NB4 (cell line): ENCODE results near the gene GPC3.
"Not testable (repeated sequence)": the region's sequence is repeated elsewhere in the genome, so short reads cannot be mapped to it uniquely, and the experiment has no call there.

Source experiments
- DNase-seq: peaks from one replicate; pipeline ENCODE4 v3.0.0; 2010; ENCODE audit warnings: low read depth
- H3K4me3 ChIP-seq: one replicate; pipeline ENCODE4 v1.5.1; 2011; ENCODE audit warnings: mild to moderate bottlenecking, low read depth, low read length, moderate library complexity
- CTCF ChIP-seq: IDR thresholded peaks from one replicate; pipeline ENCODE4 v1.5.1; 2012; ENCODE audit warnings: low read depth, low read length
- MAX ChIP-seq: IDR thresholded peaks from 2 replicates; pipeline ENCODE4 v1.6.1; 2011; ENCODE audit warnings: low read depth, low read length
- MYC ChIP-seq: IDR thresholded peaks from 2 replicates; pipeline ENCODE4 v1.6.1; 2011; ENCODE audit warnings: low read depth, low read length
- POLR2A ChIP-seq: IDR thresholded peaks from 2 replicates; pipeline ENCODE4 v1.6.1; 2011; ENCODE audit warnings: mild to moderate bottlenecking; ENCODE audit not compliant: insufficient read length; ENCODE audit errors: extremely low read depth

The GPC3 gene

GRCh38 chrX:133908223-133908955 is 77.0 kb downstream of the GPC3 start:
- H3K4me3 ChIP-seq: no peak overlapping the region
- DNase-seq: no peak
- TF ChIP-seq POLR2A (no peak), MAX (no peak), CTCF (no peak), MYC (no peak)

- TF ChIP-seq CTCF (no peak), POLR2A (no peak), MAX (no peak), MYC (no peak)
- no peak overlapping the region for H3K4me3 ChIP-seq
- no peak for DNase-seq
Measured at GRCh38 chrX:133907606-133908005, 77.8 kb downstream of the GPC3 start.

GRCh38 chrX:133905305-133905704 is 80.1 kb downstream of the GPC3 start:
- TF ChIP-seq MAX: no peak
- no peak overlapping the region for H3K4me3 ChIP-seq
- no peak for DNase-seq

GRCh38 chrX:133897593-133898163 is 87.7 kb downstream of the GPC3 start:
- no peak for DNase-seq
- H3K4me3 ChIP-seq: no peak overlapping the region
- TF ChIP-seq CTCF (no peak), MAX (no peak), POLR2A (no peak), MYC (no peak)

GRCh38 chrX:133892337-133892736 is 93.1 kb downstream of the GPC3 start:
- DNase-seq: no peak
- TF ChIP-seq POLR2A (no peak), MAX (no peak), MYC (no peak), CTCF (no peak)
- H3K4me3 ChIP-seq: no peak overlapping the region

GRCh38 chrX:133888984-133889383 is 96.4 kb downstream of the GPC3 start:
- DNase-seq: no peak
- TF ChIP-seq CTCF: no peak
- TF ChIP-seq MAX: no peak
- TF ChIP-seq POLR2A: no peak
- no peak for TF ChIP-seq MYC
- no peak overlapping the region for H3K4me3 ChIP-seq

GRCh38 chrX:133888084-133888483 is 97.3 kb downstream of the GPC3 start:
- H3K4me3 ChIP-seq, DNase-seq: not testable (repeated sequence)
